Measurements from ENCODE around the gene ARL15.

- TF ChIP-seq, protein P1, sequence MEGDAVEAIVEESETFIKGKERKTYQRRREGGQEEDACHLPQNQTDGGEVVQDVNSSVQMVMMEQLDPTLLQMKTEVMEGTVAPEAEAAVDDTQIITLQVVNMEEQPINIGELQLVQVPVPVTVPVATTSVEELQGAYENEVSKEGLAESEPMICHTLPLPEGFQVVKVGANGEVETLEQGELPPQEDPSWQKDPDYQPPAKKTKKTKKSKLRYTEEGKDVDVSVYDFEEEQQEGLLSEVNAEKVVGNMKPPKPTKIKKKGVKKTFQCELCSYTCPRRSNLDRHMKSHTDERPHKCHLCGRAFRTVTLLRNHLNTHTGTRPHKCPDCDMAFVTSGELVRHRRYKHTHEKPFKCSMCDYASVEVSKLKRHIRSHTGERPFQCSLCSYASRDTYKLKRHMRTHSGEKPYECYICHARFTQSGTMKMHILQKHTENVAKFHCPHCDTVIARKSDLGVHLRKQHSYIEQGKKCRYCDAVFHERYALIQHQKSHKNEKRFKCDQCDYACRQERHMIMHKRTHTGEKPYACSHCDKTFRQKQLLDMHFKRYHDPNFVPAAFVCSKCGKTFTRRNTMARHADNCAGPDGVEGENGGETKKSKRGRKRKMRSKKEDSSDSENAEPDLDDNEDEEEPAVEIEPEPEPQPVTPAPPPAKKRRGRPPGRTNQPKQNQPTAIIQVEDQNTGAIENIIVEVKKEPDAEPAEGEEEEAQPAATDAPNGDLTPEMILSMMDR (IDR thresholded peaks at IDR 0.05): no peak
- TF ChIP-seq EZH2 (IDR thresholded peaks at IDR 0.05; ENCODE audit: borderline replicate concordance, insufficient read depth, low read depth, low read length, poor library complexity, severe bottlenecking): no peak
Measured at GRCh38 chr5:54309276-54309675, 1.1 kb downstream of the ARL15 start.

All from B cell (primary cell).